ENCODE results near the gene TRAFD1.

- TF ChIP-seq CTCF (IDR thresholded peaks at IDR 0.05 in 4 of 5, conservative IDR thresholded peaks at IDR 0.05 in 1 of 5) (no peak), POLR2A (IDR thresholded peaks at IDR 0.05) (no peak)
Measured at GRCh38 chr12:112170971-112171596, 45.7 kb downstream of the TRAFD1 start.
